Mammary epithelial cell (primary cell): ENCODE measurements around the gene SEBOX.

Experiments used
- EZH2 ChIP-seq: IDR thresholded peaks from 2 replicates; pipeline ENCODE4 v1.6.1; 2012; ENCODE audit warnings: low read length, inconsistent platforms, borderline replicate concordance
- TF ChIP-seq, protein P1 (sequence below), 2 donors: IDR thresholded peaks in 1 of 2; conservative IDR thresholded peaks in 1 of 2; 2 replicates each; pipeline ENCODE4 v1.5.1; 2011 to 2012; ENCODE audit warnings: inconsistent platforms in 2 of 2, low read length in 2 of 2, mild to moderate bottlenecking in 2 of 2, control low read depth in 1 of 2, low read depth in 1 of 2; ENCODE audit not compliant: insufficient read depth in 1 of 2; ENCODE audit errors: extremely low read depth in 1 of 2

DNA sequence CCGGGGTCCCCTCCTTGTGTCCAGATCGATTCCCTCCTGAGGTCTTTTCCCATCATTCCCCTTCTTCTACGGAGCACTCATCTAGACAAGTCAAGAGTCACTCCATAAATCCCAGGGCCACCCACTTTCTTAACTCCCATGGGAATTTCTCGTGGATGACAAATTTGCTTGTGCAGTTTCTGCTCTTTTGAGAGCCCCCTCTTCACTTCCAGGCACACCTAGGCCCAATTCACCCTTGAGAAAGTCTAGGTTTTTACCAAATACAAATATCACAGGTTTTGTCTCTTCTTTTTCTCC, 7.2 kb downstream of the SEBOX start:
- TF ChIP-seq, protein P1, sequence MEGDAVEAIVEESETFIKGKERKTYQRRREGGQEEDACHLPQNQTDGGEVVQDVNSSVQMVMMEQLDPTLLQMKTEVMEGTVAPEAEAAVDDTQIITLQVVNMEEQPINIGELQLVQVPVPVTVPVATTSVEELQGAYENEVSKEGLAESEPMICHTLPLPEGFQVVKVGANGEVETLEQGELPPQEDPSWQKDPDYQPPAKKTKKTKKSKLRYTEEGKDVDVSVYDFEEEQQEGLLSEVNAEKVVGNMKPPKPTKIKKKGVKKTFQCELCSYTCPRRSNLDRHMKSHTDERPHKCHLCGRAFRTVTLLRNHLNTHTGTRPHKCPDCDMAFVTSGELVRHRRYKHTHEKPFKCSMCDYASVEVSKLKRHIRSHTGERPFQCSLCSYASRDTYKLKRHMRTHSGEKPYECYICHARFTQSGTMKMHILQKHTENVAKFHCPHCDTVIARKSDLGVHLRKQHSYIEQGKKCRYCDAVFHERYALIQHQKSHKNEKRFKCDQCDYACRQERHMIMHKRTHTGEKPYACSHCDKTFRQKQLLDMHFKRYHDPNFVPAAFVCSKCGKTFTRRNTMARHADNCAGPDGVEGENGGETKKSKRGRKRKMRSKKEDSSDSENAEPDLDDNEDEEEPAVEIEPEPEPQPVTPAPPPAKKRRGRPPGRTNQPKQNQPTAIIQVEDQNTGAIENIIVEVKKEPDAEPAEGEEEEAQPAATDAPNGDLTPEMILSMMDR (conservative IDR thresholded peaks at IDR 0.05 in 1 of 2, IDR thresholded peaks at IDR 0.05 in 1 of 2; ENCODE audit: extremely low read depth in 1 of 2, insufficient read depth in 1 of 2, low read depth in 1 of 2, low read length in 2 of 2), result no peak
- no peak for TF ChIP-seq EZH2
